Liver (tissue), 9 donors: ENCODE results near the gene NKIRAS1. TPM values are rescaled to one million over a fixed set of nuclear protein-coding genes. Genes with fewer than 3 reads are reported as not detected.
"Not testable (repeated sequence)": the region's sequence is repeated elsewhere in the genome, so short reads cannot be mapped to it uniquely, and the experiment has no call there.

ENCODE experiments used
- DNase-seq: peaks from one replicate; pipeline ENCODE4 v3.0.0-alpha.2; 2017; ENCODE audit warnings: low spot score
- H3K27ac ChIP-seq, 2 donors: one replicate each; pipeline ENCODE4 v1.7.0; 2013; ENCODE audit warnings: inconsistent platforms in 2 of 2, low read length in 2 of 2, control low read depth in 1 of 2, low read depth in 1 of 2, mild to moderate bottlenecking in 1 of 2
- H3K27me3 ChIP-seq, 4 donors: one replicate each; pipeline versions ENCODE4 v1.6.1 to v1.7.0; 2013; ENCODE audit warnings: low read length in 3 of 4, inconsistent platforms in 1 of 4, mild to moderate bottlenecking in 1 of 4, moderate library complexity in 1 of 4; ENCODE audit not compliant: control insufficient read depth in 4 of 4, insufficient read depth in 4 of 4
- H3K36me3 ChIP-seq, 4 donors: one replicate each; pipeline versions ENCODE4 v1.6.1 to v1.7.0; 2013; ENCODE audit warnings: low read length in 3 of 4, mild to moderate bottlenecking in 3 of 4, low read depth in 1 of 4, moderate library complexity in 1 of 4; ENCODE audit not compliant: control insufficient read depth in 4 of 4, insufficient read depth in 3 of 4
- H3K4me1 ChIP-seq, 4 donors: one replicate each; pipeline versions ENCODE4 v1.6.1 to v1.7.0; 2013; ENCODE audit warnings: low read length in 3 of 4, mild to moderate bottlenecking in 3 of 4, moderate library complexity in 1 of 4; ENCODE audit not compliant: control insufficient read depth in 4 of 4, insufficient read depth in 4 of 4
- H3K4me3 ChIP-seq, 3 donors: one replicate each; pipeline versions ENCODE4 v1.6.1 to v1.7.0; 2013; ENCODE audit warnings: low read length in 3 of 3, control low read depth in 1 of 3, low read depth in 1 of 3, mild to moderate bottlenecking in 1 of 3
- H3K9ac ChIP-seq, 2 donors: one replicate each; pipeline ENCODE4 v1.7.0; 2013; ENCODE audit warnings: low read length in 2 of 2, mild to moderate bottlenecking in 2 of 2, moderate library complexity in 2 of 2, control low read depth in 1 of 2, low read depth in 1 of 2
- H3K9me3 ChIP-seq, 4 donors: one replicate each; pipeline versions ENCODE4 v1.6.1 to v1.7.0; 2013; ENCODE audit warnings: low read length in 3 of 4; ENCODE audit not compliant: control insufficient read depth in 4 of 4
- EGR1 ChIP-seq, 2 donors: IDR thresholded peaks; 2 replicates each; pipeline ENCODE4 v1.6.1; 2016 to 2018; ENCODE audit warnings: antibody characterized with exemption in 2 of 2, low read depth in 2 of 2
- FOXA1 ChIP-seq: IDR thresholded peaks from 2 replicates; pipeline ENCODE4 v1.6.1; 2016; ENCODE audit warnings: antibody characterized with exemption
- FOXA2 ChIP-seq: IDR thresholded peaks from 2 replicates; pipeline ENCODE4 v1.6.1; 2016; ENCODE audit warnings: antibody characterized with exemption
- GABPA ChIP-seq, 2 donors: IDR thresholded peaks in 1 of 2; conservative IDR thresholded peaks in 1 of 2; 2 replicates each; pipeline ENCODE4 v1.6.1; 2016; ENCODE audit warnings: antibody characterized with exemption in 2 of 2, mild to moderate bottlenecking in 1 of 2, moderate library complexity in 1 of 2
- HNF4A ChIP-seq, 2 donors: conservative IDR thresholded peaks; 2 replicates each; pipeline ENCODE4 v1.6.1; 2016; ENCODE audit warnings: antibody characterized with exemption in 2 of 2, mild to moderate bottlenecking in 2 of 2
- RAD21 ChIP-seq, 2 donors: IDR thresholded peaks; 2 replicates each; pipeline ENCODE4 v1.6.1; 2016; ENCODE audit warnings: antibody characterized with exemption in 2 of 2, mild to moderate bottlenecking in 2 of 2
- RXRA ChIP-seq, 2 donors: IDR thresholded peaks; 2 replicates each; pipeline ENCODE4 v1.6.1; 2017 to 2018; ENCODE audit warnings: antibody characterized with exemption in 2 of 2, mild to moderate bottlenecking in 1 of 2
- SP1 ChIP-seq: IDR thresholded peaks from 2 replicates; pipeline ENCODE4 v1.6.1; 2018; ENCODE audit warnings: antibody characterized with exemption, mild to moderate bottlenecking
- YY1 ChIP-seq: IDR thresholded peaks from 2 replicates; pipeline ENCODE4 v1.6.1; 2016; ENCODE audit warnings: antibody characterized with exemption, mild to moderate bottlenecking
- WGBS: extraction: QIAGEN DNeasy Blood & Tissue Kit; methylation state at CpG from one replicate; pipeline ENCODE4 v1.1.7; 2013; 5-methylcytosine and 5-hydroxymethylcytosine counted together
- polyA plus RNA-seq, 2 donors: library from polyadenylated mRNA; stranded (reverse) in 1 of 2; unstranded in 1 of 2; fragments of 200-250 nt in 1 of 2; fragments of >200 nt in 1 of 2; fragmentation: Nextera tagmentation in 1 of 2; extraction: Ambion mirVana in 1 of 2; gene quantifications; one replicate each; pipeline versions ENCODE4 v1.2.1 to v1.2.3, GENCODE V29; 2013 to 2015
- total RNA-seq, 2 donors: library from RNA; depleted of rRNA; stranded (reverse); fragments of >200 nt; gene quantifications; one replicate each; pipeline ENCODE4 v1.2.3, GENCODE V29; 2014
- TF ChIP-seq, protein P1 (sequence below): IDR thresholded peaks from 2 replicates; pipeline ENCODE4 v1.6.1; 2016; ENCODE audit warnings: antibody characterized with exemption
- TF ChIP-seq, protein P2 (sequence below): IDR thresholded peaks from 2 replicates; pipeline ENCODE4 v1.6.1; 2016; ENCODE audit warnings: antibody characterized with exemption
- TF ChIP-seq, protein P3 (sequence below): fragments of 150-350 bp; IDR thresholded peaks from 2 replicates; pipeline ENCODE4 v1.5.1; 2017; ENCODE audit warnings: improper control_type of control experiment, low read depth, low read length; ENCODE audit not compliant: missing input control
- donor health status: healthy.
- donor health status: healthy.
- donor health status: healthy.
- donor health status: healthy.
- donor health status: healthy.

NKIRAS1 gene
- total and polyA plus RNA-seq, 4 donors: 4.6 to 12.6 (median 8.4) TPM

DNA sequence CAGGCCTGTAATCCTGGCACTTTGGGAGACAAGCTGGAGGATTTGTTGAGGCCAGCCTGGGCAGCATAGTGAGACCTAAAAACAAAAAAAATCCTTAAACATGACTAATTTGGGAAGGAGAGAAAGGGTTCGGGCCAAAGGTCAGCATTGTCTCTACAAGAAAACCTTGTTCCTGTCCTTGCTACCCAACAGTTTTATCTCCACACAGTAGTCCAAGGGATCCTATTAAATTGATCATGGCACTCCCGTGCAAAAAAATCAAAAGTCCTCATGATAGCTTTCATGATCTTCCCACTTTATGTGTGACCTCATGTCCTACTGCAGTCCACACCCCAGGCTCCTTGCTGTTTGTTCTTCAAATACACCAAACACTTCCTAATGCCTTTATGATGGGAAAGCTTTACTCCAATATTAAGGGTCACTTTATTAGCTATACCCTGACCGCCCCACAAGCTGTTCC, 4.3 kb upstream of the NKIRAS1 start (continued):
- TF ChIP-seq, protein P1, sequence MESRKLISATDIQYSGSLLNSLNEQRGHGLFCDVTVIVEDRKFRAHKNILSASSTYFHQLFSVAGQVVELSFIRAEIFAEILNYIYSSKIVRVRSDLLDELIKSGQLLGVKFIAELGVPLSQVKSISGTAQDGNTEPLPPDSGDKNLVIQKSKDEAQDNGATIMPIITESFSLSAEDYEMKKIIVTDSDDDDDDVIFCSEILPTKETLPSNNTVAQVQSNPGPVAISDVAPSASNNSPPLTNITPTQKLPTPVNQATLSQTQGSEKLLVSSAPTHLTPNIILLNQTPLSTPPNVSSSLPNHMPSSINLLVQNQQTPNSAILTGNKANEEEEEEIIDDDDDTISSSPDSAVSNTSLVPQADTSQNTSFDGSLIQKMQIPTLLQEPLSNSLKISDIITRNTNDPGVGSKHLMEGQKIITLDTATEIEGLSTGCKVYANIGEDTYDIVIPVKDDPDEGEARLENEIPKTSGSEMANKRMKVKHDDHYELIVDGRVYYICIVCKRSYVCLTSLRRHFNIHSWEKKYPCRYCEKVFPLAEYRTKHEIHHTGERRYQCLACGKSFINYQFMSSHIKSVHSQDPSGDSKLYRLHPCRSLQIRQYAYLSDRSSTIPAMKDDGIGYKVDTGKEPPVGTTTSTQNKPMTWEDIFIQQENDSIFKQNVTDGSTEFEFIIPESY: no peak
- TF ChIP-seq EGR1 (IDR thresholded peaks at IDR 0.05; ENCODE audit: low read depth in 2 of 2): no peak
- no peak for TF ChIP-seq HNF4A (conservative IDR thresholded peaks at IDR 0.05)
- TF ChIP-seq, protein P2, sequence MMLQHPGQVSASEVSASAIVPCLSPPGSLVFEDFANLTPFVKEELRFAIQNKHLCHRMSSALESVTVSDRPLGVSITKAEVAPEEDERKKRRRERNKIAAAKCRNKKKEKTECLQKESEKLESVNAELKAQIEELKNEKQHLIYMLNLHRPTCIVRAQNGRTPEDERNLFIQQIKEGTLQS: no peak
- TF ChIP-seq FOXA1: no peak
- no peak for TF ChIP-seq YY1
- no peak for TF ChIP-seq SP1
- no peak for TF ChIP-seq RAD21 (IDR thresholded peaks at IDR 0.05)
- no peak for TF ChIP-seq RXRA (IDR thresholded peaks at IDR 0.05)

DNA sequence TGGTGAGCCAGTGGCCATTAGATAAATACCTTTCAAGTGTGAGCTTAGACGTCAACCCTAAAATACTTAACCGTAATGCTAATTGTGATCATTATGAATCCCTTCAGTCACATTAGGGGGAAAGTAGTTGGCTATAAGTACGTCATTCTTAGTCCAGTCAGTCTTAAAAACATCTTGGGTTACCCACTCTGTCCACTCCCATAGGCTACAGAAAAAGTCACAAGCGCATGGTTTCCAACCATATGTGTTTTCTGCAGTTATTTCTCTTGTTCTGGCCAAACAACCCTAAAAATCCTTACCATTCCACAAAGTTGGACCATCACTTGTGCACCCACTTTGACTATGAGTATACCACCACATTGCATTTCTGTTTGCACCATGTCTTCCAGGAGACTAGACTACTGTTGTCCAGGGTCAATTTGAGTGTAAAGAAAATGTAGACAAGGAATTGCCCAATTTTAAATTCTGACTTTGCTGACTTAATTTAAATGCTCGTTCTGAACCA, 3.4 kb upstream of the NKIRAS1 start:
- Histone ChIP-seq H3K4me3 (no peak overlapping the region), H3K4me1 (peaks cover 0 to 20% (median 12%) of the 10 kb centered on the region in 4 donors), H3K27ac (no peak overlapping the region), H3K9me3 (no peaks in the 10 kb centered on the region), H3K27me3 (no peaks in the 10 kb centered on the region), H3K9ac (no peak overlapping the region), H3K36me3 (peaks cover 0 to 15% (median 9%) of the 10 kb centered on the region in 4 donors)
- 92% methylated on average over 5 of the region's 5 CpGs for WGBS
- no peak for TF ChIP-seq HNF4A (conservative IDR thresholded peaks at IDR 0.05)
- no peak for TF ChIP-seq FOXA2
- no peak for TF ChIP-seq GABPA (IDR thresholded peaks at IDR 0.05 in 1 of 2, conservative IDR thresholded peaks at IDR 0.05 in 1 of 2)
- DNase-seq: no peak

DNA sequence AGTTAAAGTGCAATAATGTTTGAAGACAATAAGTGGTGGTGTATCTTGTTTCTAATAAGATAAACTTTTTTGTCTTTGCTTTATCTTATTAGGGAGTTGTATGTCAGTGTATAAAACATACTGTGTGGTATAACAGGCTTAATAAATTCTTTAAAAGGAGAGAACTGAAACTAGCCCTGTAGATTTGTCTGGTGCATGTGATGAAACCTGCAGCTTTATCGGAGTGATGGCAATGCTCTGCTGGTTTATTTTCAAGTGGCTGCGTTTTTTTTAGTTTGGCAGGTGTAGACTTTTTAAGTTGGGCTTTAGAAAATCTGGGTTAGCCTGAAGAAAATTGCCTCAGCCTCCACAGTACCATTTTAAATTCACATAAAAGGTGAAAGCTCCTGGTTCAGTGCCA, 2.8 kb upstream of the NKIRAS1 start:
- peaks cover 0 to 25% (median 17%) of the 10 kb centered on the region in 4 donors for H3K4me1 ChIP-seq

DNA sequence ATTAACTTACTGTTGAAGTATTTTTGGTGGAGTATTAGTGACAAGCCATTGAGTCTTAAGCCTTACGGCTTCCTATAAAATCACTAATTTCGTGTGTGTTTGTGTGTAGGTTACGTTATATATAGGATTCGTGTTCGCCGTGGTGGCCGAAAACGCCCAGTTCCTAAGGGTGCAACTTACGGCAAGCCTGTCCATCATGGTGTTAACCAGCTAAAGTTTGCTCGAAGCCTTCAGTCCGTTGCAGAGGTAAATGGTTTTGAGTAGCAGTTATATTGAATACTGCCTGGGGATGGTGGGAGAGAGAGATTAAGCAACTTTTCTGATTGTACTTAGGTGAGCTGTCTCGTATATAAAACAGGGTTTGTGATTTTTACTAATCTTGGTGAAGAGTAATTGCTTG, 1.5 kb upstream of the NKIRAS1 start:
- H3K27me3 ChIP-seq, DNase-seq, H3K9me3 ChIP-seq: not testable (repeated sequence)
- peaks cover 0 to 37% (median 28%) of the 10 kb centered on the region in 4 donors for H3K4me1 ChIP-seq
- peak overlapping the region; percentile 88 to 96 for H3K27ac ChIP-seq
- H3K9ac ChIP-seq: peak overlapping the region; percentile 84 to 92
- H3K36me3 ChIP-seq: peaks cover 0 to 15% (median 9%) of the 10 kb centered on the region in 4 donors
- WGBS: 45% methylated on average over 12 of the region's 12 CpGs
- H3K4me3 ChIP-seq: peak overlapping the region; percentile 95

More for the DNA sequence above, 2.8 kb upstream of the NKIRAS1 start:
- Histone ChIP-seq H3K4me3 (no peak overlapping the region), H3K27ac (no peak overlapping the region), H3K9me3 (no peaks in the 10 kb centered on the region), H3K9ac (no peak overlapping the region), H3K36me3 (peaks cover 0 to 15% (median 9%) of the 10 kb centered on the region in 4 donors), H3K27me3 (no peaks in the 10 kb centered on the region)
- no peak for DNase-seq
- TF ChIP-seq RXRA (IDR thresholded peaks at IDR 0.05): no peak
- TF ChIP-seq HNF4A (conservative IDR thresholded peaks at IDR 0.05): no peak
- TF ChIP-seq, protein P3, sequence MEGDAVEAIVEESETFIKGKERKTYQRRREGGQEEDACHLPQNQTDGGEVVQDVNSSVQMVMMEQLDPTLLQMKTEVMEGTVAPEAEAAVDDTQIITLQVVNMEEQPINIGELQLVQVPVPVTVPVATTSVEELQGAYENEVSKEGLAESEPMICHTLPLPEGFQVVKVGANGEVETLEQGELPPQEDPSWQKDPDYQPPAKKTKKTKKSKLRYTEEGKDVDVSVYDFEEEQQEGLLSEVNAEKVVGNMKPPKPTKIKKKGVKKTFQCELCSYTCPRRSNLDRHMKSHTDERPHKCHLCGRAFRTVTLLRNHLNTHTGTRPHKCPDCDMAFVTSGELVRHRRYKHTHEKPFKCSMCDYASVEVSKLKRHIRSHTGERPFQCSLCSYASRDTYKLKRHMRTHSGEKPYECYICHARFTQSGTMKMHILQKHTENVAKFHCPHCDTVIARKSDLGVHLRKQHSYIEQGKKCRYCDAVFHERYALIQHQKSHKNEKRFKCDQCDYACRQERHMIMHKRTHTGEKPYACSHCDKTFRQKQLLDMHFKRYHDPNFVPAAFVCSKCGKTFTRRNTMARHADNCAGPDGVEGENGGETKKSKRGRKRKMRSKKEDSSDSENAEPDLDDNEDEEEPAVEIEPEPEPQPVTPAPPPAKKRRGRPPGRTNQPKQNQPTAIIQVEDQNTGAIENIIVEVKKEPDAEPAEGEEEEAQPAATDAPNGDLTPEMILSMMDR: no peak
- 80% methylated on average over 2 of the region's 2 CpGs for WGBS
